HepG2 (cell line): Measurements from ENCODE around the gene BZW1. TPM values are rescaled to one million over a fixed set of nuclear protein-coding genes. Genes with fewer than 3 reads are reported as not detected.
A peak's percentile ranks its signal among the peaks of the same experiment; 100 is the strongest.

Experiments used
- IRX3 ChIP-seq: sonication (generic); formaldehyde crosslinking; IDR thresholded peaks from 2 replicates; pipeline ENCODE4 v1.8.1; 2023; ENCODE audit warnings: mild to moderate bottlenecking, low read depth, missing genetic modification reagents, borderline replicate concordance
- KLF12 ChIP-seq: sonication (generic); formaldehyde crosslinking; IDR thresholded peaks from 2 replicates; pipeline ENCODE4 v1.4.0; 2020; ENCODE audit warnings: missing genetic modification reagents, borderline replicate concordance
- NFKBIZ ChIP-seq: IDR thresholded peaks from 2 replicates; pipeline ENCODE4 v1.6.1; 2018; ENCODE audit warnings: missing genetic modification reagents, missing compliant biosample characterization
- SOX5 ChIP-seq: IDR thresholded peaks from 2 replicates; pipeline ENCODE4 v1.6.1; 2016; ENCODE audit warnings: borderline replicate concordance
- SSRP1 ChIP-seq: IDR thresholded peaks from 2 replicates; pipeline ENCODE4 v1.6.1; 2016; ENCODE audit warnings: control low read depth
- TAF15 ChIP-seq: fragments of 200-400 bp; formaldehyde crosslinking; IDR thresholded peaks from one replicate; pipeline ENCODE4 v1.6.1; 2018; ENCODE audit warnings: mild to moderate bottlenecking, low read depth, low read length; ENCODE audit not compliant: poor library complexity, severe bottlenecking
- TGIF2 ChIP-seq: IDR thresholded peaks from 2 replicates; pipeline ENCODE4 v1.6.1; 2016; ENCODE audit warnings: control low read depth, missing compliant biosample characterization
- ZFP62 ChIP-seq: sonication (generic); formaldehyde crosslinking; IDR thresholded peaks from 2 replicates; pipeline ENCODE4 v1.4.0; 2020; ENCODE audit warnings: missing genetic modification reagents
- ZNF546 ChIP-seq: sonication (generic); formaldehyde crosslinking; conservative IDR thresholded peaks from 2 replicates; pipeline ENCODE4 v1.8.1; 2023; ENCODE audit warnings: mild to moderate bottlenecking, missing genetic modification reagents
- ZNF569 ChIP-seq: sonication (generic); formaldehyde crosslinking; IDR thresholded peaks from 2 replicates; pipeline ENCODE4 v1.5.0; 2020; ENCODE audit warnings: mild to moderate bottlenecking, missing genetic modification reagents, moderate library complexity, borderline replicate concordance
- polyA plus RNA-seq, 8 experiments: library from polyadenylated mRNA; depleted of rRNA in 3 of 8; stranded (reverse) in 7 of 8; unstranded in 1 of 8; fragments of >200 nt; fragmentation: Illumina TruSeq in 4 of 8; extraction: Trizol in 4 of 8; gene quantifications; 2 replicates each; pipeline versions ENCODE4 v1.2.1 to v1.2.3, GENCODE V29; 2011 to 2016; ENCODE audit warnings: low read depth in 4 of 8, missing spikeins in 1 of 8, mixed read lengths in 1 of 8; ENCODE audit not compliant: insufficient read depth in 1 of 8
- total RNA-seq, 5 experiments: library from RNA; depleted of rRNA; stranded (reverse); fragments of >200 nt; fragmentation: Illumina TruSeq; extraction: Trizol; gene quantifications; 2 replicates each; pipeline ENCODE4 v1.2.3, GENCODE V29; 2016; ENCODE audit warnings: low read depth in 1 of 5
- TF ChIP-seq, protein P1 (sequence below): sonication (generic); formaldehyde crosslinking; IDR thresholded peaks from 2 replicates; pipeline ENCODE4 v1.4.0; 2020; ENCODE audit warnings: missing genetic modification reagents, borderline replicate concordance
- TF ChIP-seq, protein P2 (sequence below): sonication (generic); formaldehyde crosslinking; IDR thresholded peaks from 2 replicates; pipeline ENCODE4 v1.9.0; 2022; ENCODE audit warnings: low read depth, missing genetic modification reagents
- TF ChIP-seq, protein P3 (sequence below): sonication (generic); formaldehyde crosslinking; IDR thresholded peaks from 2 replicates; pipeline ENCODE4 v1.8.0; 2022; ENCODE audit warnings: mild to moderate bottlenecking, missing genetic modification reagents; ENCODE audit not compliant: insufficient replicate concordance

The BZW1 gene
- total and polyA plus RNA-seq, 2 of the 13 experiments (the other 11 are each of a cell fraction or from before 2014, with no cell fraction given): 106 to 384 TPM

DNA sequence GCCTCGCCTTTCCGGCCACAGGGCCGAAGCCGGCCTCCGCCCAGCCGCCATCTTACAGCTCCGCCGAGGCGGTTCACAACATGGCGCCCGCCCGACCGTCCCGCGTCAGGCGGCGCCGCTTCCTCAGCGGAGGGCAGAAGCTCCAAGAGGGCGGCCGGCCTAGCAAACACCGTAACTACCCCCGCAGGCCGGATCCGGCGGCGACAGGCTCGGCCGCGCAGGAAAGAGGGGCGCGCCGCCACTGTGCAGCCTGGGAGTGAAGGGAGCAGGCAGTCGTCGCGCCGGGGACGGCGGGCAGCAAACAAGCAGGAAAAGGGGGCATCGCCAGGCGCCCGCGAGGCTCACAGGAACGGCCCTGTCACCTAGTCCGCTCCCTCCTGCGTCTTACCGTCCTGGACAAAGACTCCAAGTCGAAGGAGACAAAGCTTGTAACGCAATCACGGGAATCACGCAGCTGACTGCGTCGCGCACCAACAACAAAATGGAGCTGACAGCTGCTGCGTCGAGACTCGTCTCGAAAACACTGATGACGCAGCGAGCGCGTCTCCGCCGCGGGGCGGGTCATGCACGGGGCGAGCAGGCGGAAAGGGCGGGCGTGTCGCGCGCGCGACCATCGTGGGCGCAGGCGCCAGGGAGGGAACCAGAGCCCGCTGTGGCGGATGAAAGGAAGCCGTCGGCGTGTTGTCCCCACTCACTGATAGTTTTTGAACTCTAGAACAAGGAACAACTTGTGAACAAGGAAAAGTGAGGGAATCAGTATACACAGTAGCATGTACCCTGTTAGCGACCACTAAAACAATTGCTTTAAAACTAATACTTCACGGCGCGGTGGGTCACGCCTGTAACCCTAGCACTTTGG lies 52.7 kb downstream of the BZW1 start, which contains the start of gene CLK1 (continued):
- TF ChIP-seq TAF15 (peak; percentile 58), ZFP62 (CRISPR knock-in tag) (0 out of 2 replicates have a peak, but pooled peaks have one; percentile 25), IRX3 (peak; percentile 92), NFKBIZ (peak; percentile 88; the same call in 1 of the 2 replicates), TGIF2 (CRISPR knock-in tag) (peak; percentile 98), SSRP1 (CRISPR knock-in tag) (peak; percentile 71; the same call in 1 of the 2 replicates), KLF12 (peak; percentile 99), ZNF569 (CRISPR knock-in tag) (peak; percentile 94), SOX5 (peak; percentile 78), ZNF546 (CRISPR knock-in tag) (peak; percentile 94)
- TF ChIP-seq, protein P1, sequence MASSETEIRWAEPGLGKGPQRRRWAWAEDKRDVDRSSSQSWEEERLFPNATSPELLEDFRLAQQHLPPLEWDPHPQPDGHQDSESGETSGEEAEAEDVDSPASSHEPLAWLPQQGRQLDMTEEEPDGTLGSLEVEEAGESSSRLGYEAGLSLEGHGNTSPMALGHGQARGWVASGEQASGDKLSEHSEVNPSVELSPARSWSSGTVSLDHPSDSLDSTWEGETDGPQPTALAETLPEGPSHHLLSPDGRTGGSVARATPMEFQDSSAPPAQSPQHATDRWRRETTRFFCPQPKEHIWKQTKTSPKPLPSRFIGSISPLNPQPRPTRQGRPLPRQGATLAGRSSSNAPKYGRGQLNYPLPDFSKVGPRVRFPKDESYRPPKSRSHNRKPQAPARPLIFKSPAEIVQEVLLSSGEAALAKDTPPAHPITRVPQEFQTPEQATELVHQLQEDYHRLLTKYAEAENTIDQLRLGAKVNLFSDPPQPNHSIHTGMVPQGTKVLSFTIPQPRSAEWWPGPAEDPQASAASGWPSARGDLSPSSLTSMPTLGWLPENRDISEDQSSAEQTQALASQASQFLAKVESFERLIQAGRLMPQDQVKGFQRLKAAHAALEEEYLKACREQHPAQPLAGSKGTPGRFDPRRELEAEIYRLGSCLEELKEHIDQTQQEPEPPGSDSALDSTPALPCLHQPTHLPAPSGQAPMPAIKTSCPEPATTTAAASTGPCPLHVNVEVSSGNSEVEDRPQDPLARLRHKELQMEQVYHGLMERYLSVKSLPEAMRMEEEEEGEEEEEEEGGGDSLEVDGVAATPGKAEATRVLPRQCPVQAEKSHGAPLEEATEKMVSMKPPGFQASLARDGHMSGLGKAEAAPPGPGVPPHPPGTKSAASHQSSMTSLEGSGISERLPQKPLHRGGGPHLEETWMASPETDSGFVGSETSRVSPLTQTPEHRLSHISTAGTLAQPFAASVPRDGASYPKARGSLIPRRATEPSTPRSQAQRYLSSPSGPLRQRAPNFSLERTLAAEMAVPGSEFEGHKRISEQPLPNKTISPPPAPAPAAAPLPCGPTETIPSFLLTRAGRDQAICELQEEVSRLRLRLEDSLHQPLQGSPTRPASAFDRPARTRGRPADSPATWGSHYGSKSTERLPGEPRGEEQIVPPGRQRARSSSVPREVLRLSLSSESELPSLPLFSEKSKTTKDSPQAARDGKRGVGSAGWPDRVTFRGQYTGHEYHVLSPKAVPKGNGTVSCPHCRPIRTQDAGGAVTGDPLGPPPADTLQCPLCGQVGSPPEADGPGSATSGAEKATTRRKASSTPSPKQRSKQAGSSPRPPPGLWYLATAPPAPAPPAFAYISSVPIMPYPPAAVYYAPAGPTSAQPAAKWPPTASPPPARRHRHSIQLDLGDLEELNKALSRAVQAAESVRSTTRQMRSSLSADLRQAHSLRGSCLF: peak; percentile 91; the same call in 1 of the 2 replicates
- TF ChIP-seq, protein P2, sequence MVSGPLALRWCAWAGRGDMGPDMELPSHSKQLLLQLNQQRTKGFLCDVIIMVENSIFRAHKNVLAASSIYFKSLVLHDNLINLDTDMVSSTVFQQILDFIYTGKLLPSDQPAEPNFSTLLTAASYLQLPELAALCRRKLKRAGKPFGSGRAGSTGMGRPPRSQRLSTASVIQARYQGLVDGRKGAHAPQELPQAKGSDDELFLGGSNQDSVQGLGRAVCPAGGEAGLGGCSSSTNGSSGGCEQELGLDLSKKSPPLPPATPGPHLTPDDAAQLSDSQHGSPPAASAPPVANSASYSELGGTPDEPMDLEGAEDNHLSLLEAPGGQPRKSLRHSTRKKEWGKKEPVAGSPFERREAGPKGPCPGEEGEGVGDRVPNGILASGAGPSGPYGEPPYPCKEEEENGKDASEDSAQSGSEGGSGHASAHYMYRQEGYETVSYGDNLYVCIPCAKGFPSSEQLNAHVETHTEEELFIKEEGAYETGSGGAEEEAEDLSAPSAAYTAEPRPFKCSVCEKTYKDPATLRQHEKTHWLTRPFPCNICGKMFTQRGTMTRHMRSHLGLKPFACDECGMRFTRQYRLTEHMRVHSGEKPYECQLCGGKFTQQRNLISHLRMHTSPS: peak; percentile 68
- TF ChIP-seq, protein P3, sequence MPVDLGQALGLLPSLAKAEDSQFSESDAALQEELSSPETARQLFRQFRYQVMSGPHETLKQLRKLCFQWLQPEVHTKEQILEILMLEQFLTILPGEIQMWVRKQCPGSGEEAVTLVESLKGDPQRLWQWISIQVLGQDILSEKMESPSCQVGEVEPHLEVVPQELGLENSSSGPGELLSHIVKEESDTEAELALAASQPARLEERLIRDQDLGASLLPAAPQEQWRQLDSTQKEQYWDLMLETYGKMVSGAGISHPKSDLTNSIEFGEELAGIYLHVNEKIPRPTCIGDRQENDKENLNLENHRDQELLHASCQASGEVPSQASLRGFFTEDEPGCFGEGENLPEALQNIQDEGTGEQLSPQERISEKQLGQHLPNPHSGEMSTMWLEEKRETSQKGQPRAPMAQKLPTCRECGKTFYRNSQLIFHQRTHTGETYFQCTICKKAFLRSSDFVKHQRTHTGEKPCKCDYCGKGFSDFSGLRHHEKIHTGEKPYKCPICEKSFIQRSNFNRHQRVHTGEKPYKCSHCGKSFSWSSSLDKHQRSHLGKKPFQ (CRISPR knock-in tag): peak; percentile 87
